Stimulated activated CD4-positive, alpha-beta T cell treated with anti-CD3 and anti-CD28 coated beads, Interleukin-4, amount 100 ng/mL, for 4 hours (primary cell): ENCODE results near the gene VN1R5.
"Not testable (repeated sequence)": the region's sequence is repeated elsewhere in the genome, so short reads cannot be mapped to it uniquely, and the experiment has no call there.

Experiments used
- DNase-seq, 2 experiments: peaks; one replicate each; pipeline ENCODE4 v3.0.0-alpha.2; 2020

The VN1R5 gene

GRCh38 chr1:247274605-247275256 lies 18.9 kb downstream of the VN1R5 start:
- no peak for DNase-seq

- DNase-seq, result no peak
Measured at GRCh38 chr1:247277191-247277590, 21.3 kb downstream of the VN1R5 start.

- DNase-seq, result no peak
Measured at GRCh38 chr1:247281001-247281574, 25.2 kb downstream of the VN1R5 start.

- no peak for DNase-seq
Measured at GRCh38 chr1:247286134-247286670, 30.3 kb downstream of the VN1R5 start.

- no peak for DNase-seq
Measured at GRCh38 chr1:247287460-247287859, 31.6 kb downstream of the VN1R5 start.

GRCh38 chr1:247288341-247288740 lies 32.5 kb downstream of the VN1R5 start:
- DNase-seq, result no peak

- not testable (repeated sequence) for DNase-seq
Measured at GRCh38 chr1:247289274-247289892, 33.5 kb downstream of the VN1R5 start.

- no peak for DNase-seq
Measured at GRCh38 chr1:247290576-247290975, 34.7 kb downstream of the VN1R5 start.

GRCh38 chr1:247291161-247291560 lies 35.3 kb downstream of the VN1R5 start:
- no peak for DNase-seq

GRCh38 chr1:247291833-247292561 lies 36.1 kb downstream of the VN1R5 start:
- DNase-seq, result no peak

GRCh38 chr1:247293047-247293446 lies 37.2 kb downstream of the VN1R5 start:
- no peak for DNase-seq

- no peak for DNase-seq
Measured at GRCh38 chr1:247294282-247294681, 38.4 kb downstream of the VN1R5 start.

- DNase-seq, result no peak
Measured at GRCh38 chr1:247295274-247295684, 39.4 kb downstream of the VN1R5 start.

- no peak for DNase-seq
Measured at GRCh38 chr1:247295746-247296145, 39.9 kb downstream of the VN1R5 start.

GRCh38 chr1:247296599-247297180 lies 40.8 kb downstream of the VN1R5 start:
- no peak for DNase-seq

- DNase-seq, result no peak
Measured at GRCh38 chr1:247297263-247298123, 41.6 kb downstream of the VN1R5 start.

- no peak for DNase-seq
Measured at GRCh38 chr1:247298124-247298481, 42.2 kb downstream of the VN1R5 start.

- no peak for DNase-seq
Measured at GRCh38 chr1:247298701-247299100, 42.8 kb downstream of the VN1R5 start.

- DNase-seq, result no peak
Measured at GRCh38 chr1:247299723-247300381, 44.0 kb downstream of the VN1R5 start.

GRCh38 chr1:247300491-247301175 lies 44.8 kb downstream of the VN1R5 start:
- no peak for DNase-seq

- no peak for DNase-seq
Measured at GRCh38 chr1:247301176-247301540, 45.3 kb downstream of the VN1R5 start.
